Trophoblast cell (in vitro differentiated cells and primary cell): ENCODE measurements around the gene CLC.
A peak's percentile ranks its signal among the peaks of the same experiment; 100 is the strongest.

Experiments
- DNase-seq, 2 donors: peaks; one replicate each; pipeline ENCODE4 v3.0.0-alpha.2; 2016
- H2AFZ ChIP-seq: 2 replicates; pipeline ENCODE4 v1.6.1; 2013; ENCODE audit warnings: low read length, moderate library complexity, mild to moderate bottlenecking; ENCODE audit not compliant: insufficient read depth, poor library complexity
- H2AK5ac ChIP-seq: 2 replicates; pipeline ENCODE4 v1.6.1; 2013; ENCODE audit warnings: mild to moderate bottlenecking, low read length
- H2BK120ac ChIP-seq: 2 replicates; pipeline ENCODE4 v1.6.1; 2013; ENCODE audit warnings: low read length, mild to moderate bottlenecking, moderate library complexity; ENCODE audit not compliant: insufficient read depth, poor library complexity
- H2BK12ac ChIP-seq: 2 replicates; pipeline ENCODE4 v1.6.1; 2013; ENCODE audit warnings: mild to moderate bottlenecking, low read length, moderate library complexity
- H2BK5ac ChIP-seq: 2 replicates; pipeline ENCODE4 v1.6.1; 2013; ENCODE audit warnings: low read length, low read depth, moderate library complexity, mild to moderate bottlenecking; ENCODE audit not compliant: poor library complexity
- H3K14ac ChIP-seq: 2 replicates; pipeline ENCODE4 v1.6.1; 2013; ENCODE audit warnings: mild to moderate bottlenecking, low read length
- H3K18ac ChIP-seq: 2 replicates; pipeline ENCODE4 v1.6.1; 2013; ENCODE audit warnings: mild to moderate bottlenecking, low read length
- H3K23ac ChIP-seq: 2 replicates; pipeline ENCODE4 v1.6.1; 2013; ENCODE audit warnings: low read length
- H3K27ac ChIP-seq: 2 replicates; pipeline ENCODE4 v1.5.1; 2013; ENCODE audit warnings: low read depth, mild to moderate bottlenecking, inconsistent platforms, low read length, moderate library complexity
- H3K27me3 ChIP-seq: 2 replicates; pipeline ENCODE4 v1.6.1; 2013; ENCODE audit warnings: inconsistent platforms, mild to moderate bottlenecking, low read length, moderate library complexity; ENCODE audit not compliant: insufficient read depth
- H3K36me3 ChIP-seq, 2 experiments: 1 replicate in 1 of 2; 2 replicates in 1 of 2; pipeline ENCODE4 v1.6.1; 2013; ENCODE audit warnings: low read length in 2 of 2, mild to moderate bottlenecking in 2 of 2, moderate library complexity in 1 of 2; ENCODE audit not compliant: insufficient read depth in 2 of 2, control insufficient read depth in 1 of 2
- H3K4ac ChIP-seq: 2 replicates; pipeline ENCODE4 v1.6.1; 2013; ENCODE audit warnings: low read depth, mild to moderate bottlenecking, low read length, moderate library complexity
- H3K4me1 ChIP-seq, 2 experiments: 1 replicate in 1 of 2; 2 replicates in 1 of 2; pipeline ENCODE4 v1.6.1; 2013; ENCODE audit warnings: low read length in 2 of 2, mild to moderate bottlenecking in 2 of 2, moderate library complexity in 1 of 2; ENCODE audit not compliant: insufficient read depth in 2 of 2, control insufficient read depth in 1 of 2
- H3K4me2 ChIP-seq: 2 replicates; pipeline ENCODE4 v1.6.1; 2013; ENCODE audit warnings: inconsistent platforms, mild to moderate bottlenecking, low read length, moderate library complexity
- H3K4me3 ChIP-seq: 2 replicates; pipeline ENCODE4 v1.5.1; 2013; ENCODE audit warnings: mild to moderate bottlenecking, low read depth, low read length, inconsistent platforms
- H3K79me1 ChIP-seq: one replicate; pipeline ENCODE4 v1.6.1; 2013; ENCODE audit warnings: low read length
- H3K79me2 ChIP-seq: 2 replicates; pipeline ENCODE4 v1.6.1; 2013; ENCODE audit warnings: low read length, mild to moderate bottlenecking; ENCODE audit not compliant: control insufficient read depth, insufficient read depth, poor library complexity
- H3K9ac ChIP-seq: 2 replicates; pipeline ENCODE4 v1.6.1; 2013; ENCODE audit warnings: mild to moderate bottlenecking, low read length
- H3K9me3 ChIP-seq: 2 replicates; pipeline ENCODE4 v1.6.1; 2013; ENCODE audit warnings: low read depth, mild to moderate bottlenecking, control low read depth, inconsistent platforms, low read length; ENCODE audit not compliant: insufficient read depth
- H4K12ac ChIP-seq: 2 replicates; pipeline ENCODE4 v1.6.1; 2013; ENCODE audit warnings: low read depth, mild to moderate bottlenecking, low read length, moderate library complexity
- H4K8ac ChIP-seq: 2 replicates; pipeline ENCODE4 v1.6.1; 2013; ENCODE audit warnings: low read depth, mild to moderate bottlenecking, low read length, moderate library complexity
- H4K91ac ChIP-seq: one replicate; pipeline ENCODE4 v1.6.1; 2013; ENCODE audit warnings: low read depth, mild to moderate bottlenecking, low read length, moderate library complexity
- WGBS: extraction: QIAGEN DNeasy Blood & Tissue Kit; methylation state at CpG from one replicate; pipeline ENCODE4 v1.1.7; 2013; ENCODE audit warnings: missing lambda C conversion rate; ENCODE audit not compliant: insufficient read length, insufficient coverage; ENCODE audit errors: extremely low coverage; 5-methylcytosine and 5-hydroxymethylcytosine counted together

Gene CLC

GRCh38 chr19:39698535-39698934 is 39.3 kb downstream of the CLC start:
- Histone ChIP-seq H3K27me3 (no peaks in the 10 kb centered on the region), H2BK5ac (no peak overlapping the region), H4K12ac (no peak overlapping the region), H3K14ac (no peak overlapping the region), H3K4me2 (no peak overlapping the region), H3K4me3 (no peak overlapping the region), H2AFZ (no peak overlapping the region), H3K27ac (no peak overlapping the region), H2AK5ac (no peak overlapping the region), H3K9me3 (no peaks in the 10 kb centered on the region), H3K18ac (no peak overlapping the region), H2BK12ac (no peak overlapping the region), H3K4ac (no peak overlapping the region), H2BK120ac (no peak overlapping the region), H3K4me1 (peaks cover 0 to 2% of the 10 kb centered on the region in 2 experiments), H3K23ac (no peak overlapping the region), H3K79me1 (no peaks in the 10 kb centered on the region), H4K8ac (no peak overlapping the region), H3K9ac (no peak overlapping the region), H3K79me2 (no peaks in the 10 kb centered on the region), H3K36me3 (no peaks in the 10 kb centered on the region), H4K91ac (no peak overlapping the region)
- DNase-seq: no peak

- H3K4ac ChIP-seq: no peak overlapping the region
- no peaks in the 10 kb centered on the region for H3K36me3 ChIP-seq
- no peak overlapping the region for H4K8ac ChIP-seq
- no peak overlapping the region for H3K4me3 ChIP-seq
- no peak overlapping the region for H3K23ac ChIP-seq
- no peaks in the 10 kb centered on the region for H3K9me3 ChIP-seq
- no peak overlapping the region for H2BK12ac ChIP-seq
- no peak overlapping the region for H3K14ac ChIP-seq
- no peaks in the 10 kb centered on the region for H3K79me1 ChIP-seq
- H2AFZ ChIP-seq: no peak overlapping the region
- H2BK120ac ChIP-seq: no peak overlapping the region
- peaks cover 0 to 2% of the 10 kb centered on the region in 2 experiments for H3K4me1 ChIP-seq
- no peak overlapping the region for H2AK5ac ChIP-seq
- H4K12ac ChIP-seq: no peak overlapping the region
- no peak overlapping the region for H3K18ac ChIP-seq
- no peak overlapping the region for H3K4me2 ChIP-seq
- DNase-seq: peak; percentile 40 to 98
- H2BK5ac ChIP-seq: no peak overlapping the region
- no CpG with 5 or more reads among the region's 2 CpGs for WGBS
- no peaks in the 10 kb centered on the region for H3K79me2 ChIP-seq
- H4K91ac ChIP-seq: no peak overlapping the region
- H3K27me3 ChIP-seq: no peaks in the 10 kb centered on the region
- H3K27ac ChIP-seq: no peak overlapping the region
- no peak overlapping the region for H3K9ac ChIP-seq
These were observed 41.4 kb downstream of the CLC start for GRCh38 chr19:39696387-39696786.

- Histone ChIP-seq H3K9me3 (no peaks in the 10 kb centered on the region), H3K36me3 (no peaks in the 10 kb centered on the region), H3K23ac (no peak overlapping the region), H3K4me1 (peaks cover 0 to 2% of the 10 kb centered on the region in 2 experiments), H3K9ac (no peak overlapping the region), H2AFZ (no peak overlapping the region), H2BK120ac (peak overlapping the region; percentile 39), H3K79me2 (no peaks in the 10 kb centered on the region), H4K12ac (no peak overlapping the region), H3K27me3 (no peaks in the 10 kb centered on the region), H3K14ac (no peak overlapping the region), H4K8ac (no peak overlapping the region), H2BK12ac (no peak overlapping the region), H2AK5ac (no peak overlapping the region), H2BK5ac (no peak overlapping the region), H3K4me2 (no peak overlapping the region), H3K4me3 (no peak overlapping the region), H3K18ac (no peak overlapping the region), H4K91ac (no peak overlapping the region), H3K79me1 (no peaks in the 10 kb centered on the region), H3K4ac (no peak overlapping the region), H3K27ac (no peak overlapping the region)
- DNase-seq: no peak
- WGBS: no CpG with 5 or more reads among the region's 2 CpGs
These were observed 42.1 kb downstream of the CLC start for GRCh38 chr19:39695759-39696158.

- Histone ChIP-seq H2BK5ac (no peak overlapping the region), H3K23ac (no peak overlapping the region), H3K18ac (no peak overlapping the region), H3K4me3 (no peak overlapping the region), H4K8ac (no peak overlapping the region), H4K12ac (no peak overlapping the region), H4K91ac (no peak overlapping the region), H2AFZ (no peak overlapping the region), H3K79me1 (no peaks in the 10 kb centered on the region), H3K36me3 (no peaks in the 10 kb centered on the region), H3K4me2 (no peak overlapping the region), H2AK5ac (no peak overlapping the region), H3K27me3 (no peaks in the 10 kb centered on the region), H2BK12ac (no peak overlapping the region), H3K9ac (no peak overlapping the region), H3K4me1 (peaks cover 0 to 2% of the 10 kb centered on the region in 2 experiments), H3K4ac (no peak overlapping the region), H2BK120ac (no peak overlapping the region), H3K27ac (no peak overlapping the region), H3K14ac (no peak overlapping the region), H3K9me3 (no peaks in the 10 kb centered on the region), H3K79me2 (no peaks in the 10 kb centered on the region)
- no peak for DNase-seq
- no CpG with 5 or more reads among the region's 1 CpG for WGBS
These were observed 45.0 kb downstream of the CLC start for GRCh38 chr19:39692822-39693221.
